Keratinocyte (primary cell): ENCODE data around the gene CCT2. TPM values are rescaled to one million over a fixed set of nuclear protein-coding genes. Genes with fewer than 3 reads are reported as not detected.

Experiments
- DNase-seq: peaks from one replicate; pipeline ENCODE4 v3.0.0-alpha.2; 2011; ENCODE audit warnings: low read depth, missing footprints, low spot score
- FAIRE-seq: peaks from 2 replicates; lab custom pipeline; 2011; peaks lifted over from hg19 to GRCh38; lab: Jason Lieb, UNC
- H2AFZ ChIP-seq: 2 replicates; pipeline ENCODE4 v1.6.0; 2012; ENCODE audit warnings: low read length, control low read depth, inconsistent platforms; ENCODE audit not compliant: control insufficient read depth
- H3K27ac ChIP-seq: 2 replicates; pipeline ENCODE4 v1.5.1; 2011; ENCODE audit warnings: low read length; ENCODE audit not compliant: control insufficient read depth, insufficient read depth
- H3K27me3 ChIP-seq: 3 replicates; pipeline ENCODE4 v1.6.0; 2011; ENCODE audit warnings: low read length; ENCODE audit not compliant: control insufficient read depth, insufficient read depth; ENCODE audit errors: extremely low read depth
- H3K36me3 ChIP-seq, 2 experiments: 2 replicates in 1 of 2; 3 replicates in 1 of 2; pipeline ENCODE4 v1.5.1; 2011; ENCODE audit warnings: low read length in 2 of 2, mild to moderate bottlenecking in 1 of 2; ENCODE audit not compliant: control insufficient read depth in 2 of 2, insufficient read depth in 2 of 2; ENCODE audit errors: extremely low read depth in 1 of 2
- H3K4me1 ChIP-seq: 3 replicates; pipeline ENCODE4 v1.5.1; 2011; ENCODE audit warnings: low read length; ENCODE audit not compliant: control insufficient read depth, insufficient read depth; ENCODE audit errors: extremely low read depth
- H3K4me2 ChIP-seq: 3 replicates; pipeline ENCODE4 v1.6.0; 2011; ENCODE audit warnings: low read depth, low read length; ENCODE audit not compliant: control insufficient read depth, insufficient read depth; ENCODE audit errors: extremely low read depth
- H3K4me3 ChIP-seq, 3 experiments: fragments of 200-600 bp in 1 of 3; sonication (generic) in 1 of 3; 2 replicates in 2 of 3; 3 replicates in 1 of 3; pipeline ENCODE4 v1.5.1; 2011 to 2016; ENCODE audit warnings: low read length in 3 of 3, mild to moderate bottlenecking in 3 of 3, control low read depth in 2 of 3, inconsistent platforms in 1 of 3, low read depth in 1 of 3, mixed read lengths in 1 of 3, mixed run types in 1 of 3, moderate library complexity in 1 of 3; ENCODE audit not compliant: control insufficient read depth in 2 of 3, insufficient read depth in 2 of 3; ENCODE audit errors: extremely low read depth in 1 of 3
- H3K79me2 ChIP-seq: 2 replicates; pipeline ENCODE4 v1.6.0; 2012; ENCODE audit warnings: low read length; ENCODE audit not compliant: control insufficient read depth, insufficient read depth
- H3K9ac ChIP-seq: 3 replicates; pipeline ENCODE4 v1.6.0; 2011; ENCODE audit warnings: low read length; ENCODE audit not compliant: control insufficient read depth, insufficient read depth; ENCODE audit errors: extremely low read depth
- H3K9me1 ChIP-seq: 3 replicates; pipeline ENCODE4 v1.6.0; 2011; ENCODE audit warnings: low read length; ENCODE audit not compliant: control insufficient read depth, insufficient read depth; ENCODE audit errors: extremely low read depth
- H3K9me3 ChIP-seq: 2 replicates; pipeline ENCODE4 v1.5.1; 2012; ENCODE audit warnings: low read depth, low read length; ENCODE audit not compliant: control insufficient read depth
- H4K20me1 ChIP-seq: 3 replicates; pipeline ENCODE4 v1.6.0; 2011; ENCODE audit warnings: low read length; ENCODE audit not compliant: control insufficient read depth, insufficient read depth; ENCODE audit errors: extremely low read depth
- CTCF ChIP-seq, 3 experiments: IDR thresholded peaks in 1 of 3; conservative IDR thresholded peaks in 1 of 3; optimal IDR thresholded peaks in 1 of 3; 2 replicates in 2 of 3; 3 replicates in 1 of 3; pipeline versions ENCODE3 to v1.5.1; 2011; ENCODE audit warnings: low read length in 3 of 3, mild to moderate bottlenecking in 3 of 3, moderate library complexity in 2 of 3, control low read depth in 1 of 3, inconsistent platforms in 1 of 3; ENCODE audit not compliant: insufficient read depth in 2 of 3; ENCODE audit errors: extremely low read depth in 1 of 3
- EZH2 ChIP-seq: IDR thresholded peaks from one replicate; pipeline ENCODE4 v1.6.1; 2012; ENCODE audit warnings: inconsistent platforms, mild to moderate bottlenecking, low read length, moderate library complexity
- dilution Hi-C: fragments of 300-500 bp; cut with MboI; formaldehyde crosslinking; loops from one replicate; pipeline ENCODE4 v1.7.0; 2020; ENCODE audit warnings: low sequenced_read_pairs; ENCODE audit not compliant: extremely low pct_ligation_motif_present
- polyA plus RNA-seq, 5 experiments: library from polyadenylated mRNA; depleted of rRNA in 3 of 5; stranded (reverse) in 3 of 5; stranded (forward) in 1 of 5; unstranded in 1 of 5; fragments of >200 nt; gene quantifications; 1 replicate in 1 of 5; 2 replicates in 3 of 5; 3 replicates in 1 of 5; pipeline versions ENCODE4 v1.2.1 to v1.2.3, GENCODE V29; 2011 to 2012; ENCODE audit warnings: missing spikeins in 2 of 5, low read depth in 1 of 5, low replicate concordance in 1 of 5

CCT2 gene
- polyA plus RNA-seq, 1 donor (not counting 4 experiments of a cell fraction or from before 2014, with no cell fraction given) = 365 TPM

- FAIRE-seq = no peak
- TF ChIP-seq EZH2 (no peak), CTCF (optimal IDR thresholded peaks at IDR 0.05 in 1 of 3, IDR thresholded peaks at IDR 0.05 in 1 of 3, conservative IDR thresholded peaks at IDR 0.05 in 1 of 3; ENCODE audit: extremely low read depth in 1 of 3, insufficient read depth in 2 of 3, low read length in 3 of 3) (no peak)
- no peak overlapping the region for H3K27ac ChIP-seq
- peaks cover 0 to 2% of the 10 kb centered on the region in 2 experiments for H3K36me3 ChIP-seq
- no peak for DNase-seq
- no peaks in the 10 kb centered on the region for H3K4me1 ChIP-seq
- H2AFZ ChIP-seq = no peak overlapping the region
- no peaks in the 10 kb centered on the region for H3K9me1 ChIP-seq
- H3K9me3 ChIP-seq = no peaks in the 10 kb centered on the region
- H3K27me3 ChIP-seq = no peaks in the 10 kb centered on the region
- no peaks in the 10 kb centered on the region for H3K79me2 ChIP-seq
- H4K20me1 ChIP-seq = no peaks in the 10 kb centered on the region
- no peak overlapping the region for H3K4me2 ChIP-seq
- H3K9ac ChIP-seq = no peak overlapping the region
- H3K4me3 ChIP-seq = no peak overlapping the region
- dilution Hi-C loops = no loop called here
Observed at GRCh38 chr12:69546693-69547438, 38.4 kb upstream of the CCT2 start.

GRCh38 chr12:69548687-69549086 lies 36.6 kb upstream of the CCT2 start:
- Histone ChIP-seq H3K4me3 (no peak overlapping the region), H3K4me2 (no peak overlapping the region), H4K20me1 (no peaks in the 10 kb centered on the region), H3K9ac (no peak overlapping the region), H3K27ac (no peak overlapping the region), H3K9me1 (no peaks in the 10 kb centered on the region), H3K36me3 (peaks cover 0 to 6% of the 10 kb centered on the region in 2 experiments), H3K79me2 (no peaks in the 10 kb centered on the region), H3K4me1 (peaks cover 3% of the 10 kb centered on the region), H3K9me3 (no peaks in the 10 kb centered on the region), H2AFZ (no peak overlapping the region), H3K27me3 (no peaks in the 10 kb centered on the region)
- TF ChIP-seq CTCF (optimal IDR thresholded peaks at IDR 0.05 in 1 of 3, IDR thresholded peaks at IDR 0.05 in 1 of 3, conservative IDR thresholded peaks at IDR 0.05 in 1 of 3; ENCODE audit: extremely low read depth in 1 of 3, insufficient read depth in 2 of 3, low read length in 3 of 3) (no peak), EZH2 (no peak)
- dilution Hi-C loops = no loop called here
- DNase-seq (no peak), FAIRE-seq (no peak)
